NOMO-1 treated with DMSO at 0.1 percent for 48 hours (cell line): ENCODE data around the gene BUB3.
"Not testable (repeated sequence)": the region's sequence is repeated elsewhere in the genome, so short reads cannot be mapped to it uniquely, and the experiment has no call there.

Experiments
- DNase-seq: peaks from one replicate; lab custom pipeline; 2025; ENCODE audit not compliant: unreplicated experiment; lab: John Stamatoyannopoulos, UW

BUB3 gene

GRCh38 chr10:123153486-123154091 lies 613 bp upstream of the BUB3 start:
- DNase-seq, result no peak

GRCh38 chr10:123154711-123155505 lies 706 bp downstream of the BUB3 start:
- DNase-seq, result no peak

- no peak for DNase-seq
Observed at GRCh38 chr10:123156078-123156477, 1.9 kb downstream of the BUB3 start.

GRCh38 chr10:123157210-123157609 lies 3.0 kb downstream of the BUB3 start:
- no peak for DNase-seq

- DNase-seq, result no peak
Observed at GRCh38 chr10:123158682-123159081, 4.5 kb downstream of the BUB3 start.

- DNase-seq, result no peak
Observed at GRCh38 chr10:123160311-123160980, 6.2 kb downstream of the BUB3 start.

- no peak for DNase-seq
Observed at GRCh38 chr10:123164319-123164718, 10.1 kb downstream of the BUB3 start.

GRCh38 chr10:123165445-123166072 lies 11.4 kb downstream of the BUB3 start:
- DNase-seq, result no peak

GRCh38 chr10:123166618-123167017 lies 12.4 kb downstream of the BUB3 start:
- no peak for DNase-seq

- DNase-seq, result no peak
Observed at GRCh38 chr10:123170961-123171360, 16.8 kb downstream of the BUB3 start.

GRCh38 chr10:123171616-123172015 lies 17.4 kb downstream of the BUB3 start:
- DNase-seq, result not testable (repeated sequence)

- DNase-seq, result no peak
Observed at GRCh38 chr10:123175389-123176387, 21.5 kb downstream of the BUB3 start.

GRCh38 chr10:123178390-123178789 lies 24.2 kb downstream of the BUB3 start:
- DNase-seq, result not testable (repeated sequence)

GRCh38 chr10:123180101-123181090 lies 26.2 kb downstream of the BUB3 start:
- DNase-seq, result no peak

GRCh38 chr10:123183724-123184123 lies 29.5 kb downstream of the BUB3 start:
- DNase-seq, result no peak

GRCh38 chr10:123187781-123188180 lies 33.6 kb downstream of the BUB3 start:
- no peak for DNase-seq

- DNase-seq, result no peak
Observed at GRCh38 chr10:123191886-123192285, 37.7 kb downstream of the BUB3 start.

- no peak for DNase-seq
Observed at GRCh38 chr10:123194056-123194455, 39.9 kb downstream of the BUB3 start.

GRCh38 chr10:123200531-123200930 lies 46.3 kb downstream of the BUB3 start:
- no peak for DNase-seq
